CD8-positive, alpha-beta memory T cell (primary cell): ENCODE measurements around the gene TBC1D4. TPM values are rescaled to one million over a fixed set of nuclear protein-coding genes. Genes with fewer than 3 reads are reported as not detected.

Source experiments
- CTCF ChIA-PET: fragments of 350-600 bp; sonication (Branson Sonifier 250); formaldehyde crosslinking; loops from one replicate; lab custom pipeline; 2021; ENCODE audit warnings: antibody characterized with exemption; lab: Charles Lee
- POLR2A ChIA-PET: fragments of 350-600 bp; sonication (Branson Sonifier 250); formaldehyde crosslinking; loops from one replicate; lab custom pipeline; 2021; ENCODE audit warnings: antibody characterized with exemption; lab: Charles Lee
- DNase-seq, 5 donors: peaks; one replicate each; pipeline versions ENCODE4 v3.0.0 to v3.0.0-alpha.2; 2020 to 2022; ENCODE audit warnings: mixed read lengths in 1 of 5
- H3K27ac ChIP-seq: one replicate; pipeline ENCODE4 v1.7.0; 2013; ENCODE audit warnings: low read depth, mild to moderate bottlenecking, low read length, moderate library complexity
- H3K27me3 ChIP-seq: 2 replicates; pipeline ENCODE4 v1.7.0; 2013; ENCODE audit warnings: low read length, mild to moderate bottlenecking; ENCODE audit not compliant: insufficient read depth, poor library complexity, severe bottlenecking
- H3K36me3 ChIP-seq: 2 replicates; pipeline ENCODE4 v1.7.0; 2013; ENCODE audit warnings: mild to moderate bottlenecking, low read length, moderate library complexity; ENCODE audit not compliant: insufficient read depth
- H3K4me1 ChIP-seq: 2 replicates; pipeline ENCODE4 v1.7.0; 2013; ENCODE audit warnings: mild to moderate bottlenecking, low read length, moderate library complexity; ENCODE audit not compliant: insufficient read depth
- H3K4me3 ChIP-seq: 2 replicates; pipeline ENCODE4 v1.7.0; 2013; ENCODE audit warnings: mild to moderate bottlenecking, low read length
- H3K9me3 ChIP-seq: 2 replicates; pipeline ENCODE4 v1.7.0; 2013; ENCODE audit warnings: mild to moderate bottlenecking, low read length
- H3K27ac Mint-ChIP-seq, 8 donors: one replicate each; pipeline ENCODE4 v1.8.0; 2020 to 2021; ENCODE audit warnings: mixed read lengths in 8 of 8, mild to moderate bottlenecking in 6 of 8, inconsistent platforms in 3 of 8, moderate library complexity in 3 of 8
- H3K27me3 Mint-ChIP-seq, 2 donors: one replicate each; pipeline ENCODE4 v1.8.0; 2020 to 2021; ENCODE audit warnings: mixed read lengths in 2 of 2, mild to moderate bottlenecking in 1 of 2, moderate library complexity in 1 of 2
- H3K36me3 Mint-ChIP-seq, 3 donors: one replicate each; pipeline ENCODE4 v1.8.0; 2020 to 2021; ENCODE audit warnings: mixed read lengths in 3 of 3, inconsistent platforms in 1 of 3, mild to moderate bottlenecking in 1 of 3
- H3K4me1 Mint-ChIP-seq, 3 donors: one replicate each; pipeline ENCODE4 v1.8.0; 2020 to 2021; ENCODE audit warnings: mixed read lengths in 3 of 3, inconsistent platforms in 1 of 3, mild to moderate bottlenecking in 1 of 3
- H3K4me3 Mint-ChIP-seq, 7 donors: one replicate each; pipeline ENCODE4 v1.8.0; 2020 to 2021; ENCODE audit warnings: mixed read lengths in 7 of 7, mild to moderate bottlenecking in 6 of 7, moderate library complexity in 4 of 7, inconsistent platforms in 2 of 7
- H3K9me3 Mint-ChIP-seq, 5 donors: one replicate each; pipeline ENCODE4 v1.8.0; 2020 to 2022; ENCODE audit warnings: mixed read lengths in 5 of 5, mild to moderate bottlenecking in 3 of 5, moderate library complexity in 2 of 5, inconsistent platforms in 1 of 5
- polyA plus RNA-seq: library from polyadenylated mRNA; unstranded; fragments of 300-500 nt; fragmentation: Illumina TruSeq; gene quantifications from one replicate; pipeline ENCODE4 v1.2.3, GENCODE V29; 2021
- total RNA-seq, 2 experiments: library from RNA; stranded (reverse); gene quantifications; one replicate each; pipeline ENCODE4 v1.2.3, GENCODE V29; 2021

The TBC1D4 gene
- total and polyA plus RNA-seq, 3 experiments from 2014 or later = 10.7 to 50.8 (median 45.7) TPM

- CTCF ChIA-PET = no interaction called here
Observed at GRCh38 chr13:75417012-75417384, 65.0 kb downstream of the TBC1D4 start.

GRCh38 chr13:75416327-75417011 lies 65.5 kb downstream of the TBC1D4 start:
- ChIA-PET POLR2A (no interaction called here), CTCF (no interaction called here)
- Mint-ChIP-seq H3K9me3 (no peaks in the 10 kb centered on the region), H3K4me1 (no peaks in the 10 kb centered on the region), H3K27me3 (peaks cover 2 to 15% of the 10 kb centered on the region in 2 donors), H3K27ac (no peak overlapping the region), H3K36me3 (no peaks in the 10 kb centered on the region), H3K4me3 (no peak overlapping the region)
- H3K27ac ChIP-seq = no peak overlapping the region
- H3K27me3 ChIP-seq = no peaks in the 10 kb centered on the region
- H3K4me3 ChIP-seq = no peak overlapping the region
- DNase-seq = no peak
- H3K36me3 ChIP-seq = no peaks in the 10 kb centered on the region
- H3K9me3 ChIP-seq = no peaks in the 10 kb centered on the region
- H3K4me1 ChIP-seq = no peaks in the 10 kb centered on the region

More at GRCh38 chr13:75417012-75417384, 65.0 kb downstream of the TBC1D4 start:
- Histone ChIP-seq H3K27ac (no peak overlapping the region), H3K9me3 (no peaks in the 10 kb centered on the region), H3K4me1 (no peaks in the 10 kb centered on the region), H3K4me3 (no peak overlapping the region), H3K27me3 (no peaks in the 10 kb centered on the region), H3K36me3 (no peaks in the 10 kb centered on the region)
- Mint-ChIP-seq H3K36me3 (no peaks in the 10 kb centered on the region), H3K27ac (no peak overlapping the region), H3K27me3 (peaks cover 2 to 18% of the 10 kb centered on the region in 2 donors), H3K4me1 (no peaks in the 10 kb centered on the region), H3K9me3 (no peaks in the 10 kb centered on the region), H3K4me3 (no peak overlapping the region)
- POLR2A ChIA-PET = no interaction called here
- no peak for DNase-seq

- H3K36me3 ChIP-seq = no peaks in the 10 kb centered on the region
- Mint-ChIP-seq H3K27me3 (peaks cover 2 to 10% of the 10 kb centered on the region in 2 donors), H3K9me3 (no peaks in the 10 kb centered on the region)
Observed at GRCh38 chr13:75415694-75416093, 66.3 kb downstream of the TBC1D4 start.

DNA sequence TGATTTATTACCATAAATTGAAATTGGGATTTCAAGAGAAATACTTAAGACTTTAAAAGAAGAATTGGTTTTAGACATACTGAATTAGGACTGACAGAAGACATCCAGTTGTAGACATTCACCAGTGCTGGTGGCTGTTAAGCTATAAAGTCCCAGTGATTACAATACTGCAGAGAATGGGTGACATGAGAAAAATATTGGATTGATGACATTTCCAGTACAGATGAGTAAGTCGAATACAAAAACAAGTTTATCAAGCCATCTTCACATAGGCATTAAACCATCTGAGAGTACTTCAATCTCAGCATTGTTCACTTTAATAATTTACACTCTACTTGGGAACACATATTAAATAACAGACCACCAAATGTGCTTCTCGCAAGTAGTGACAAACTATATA lies 66.8 kb downstream of the TBC1D4 start:
- ChIA-PET POLR2A (no interaction called here), CTCF (no interaction called here)

More at GRCh38 chr13:75415694-75416093, 66.3 kb downstream of the TBC1D4 start:
- H3K4me1 ChIP-seq = no peaks in the 10 kb centered on the region
- POLR2A ChIA-PET = no interaction called here
- CTCF ChIA-PET = no interaction called here
- H3K36me3 Mint-ChIP-seq = no peaks in the 10 kb centered on the region
- no peaks in the 10 kb centered on the region for H3K4me1 Mint-ChIP-seq
- no peak for DNase-seq
- H3K4me3 Mint-ChIP-seq = no peak overlapping the region
- no peak overlapping the region for H3K27ac Mint-ChIP-seq
- no peaks in the 10 kb centered on the region for H3K27me3 ChIP-seq
- no peak overlapping the region for H3K27ac ChIP-seq
- H3K4me3 ChIP-seq = no peak overlapping the region
- H3K9me3 ChIP-seq = no peaks in the 10 kb centered on the region

DNA sequence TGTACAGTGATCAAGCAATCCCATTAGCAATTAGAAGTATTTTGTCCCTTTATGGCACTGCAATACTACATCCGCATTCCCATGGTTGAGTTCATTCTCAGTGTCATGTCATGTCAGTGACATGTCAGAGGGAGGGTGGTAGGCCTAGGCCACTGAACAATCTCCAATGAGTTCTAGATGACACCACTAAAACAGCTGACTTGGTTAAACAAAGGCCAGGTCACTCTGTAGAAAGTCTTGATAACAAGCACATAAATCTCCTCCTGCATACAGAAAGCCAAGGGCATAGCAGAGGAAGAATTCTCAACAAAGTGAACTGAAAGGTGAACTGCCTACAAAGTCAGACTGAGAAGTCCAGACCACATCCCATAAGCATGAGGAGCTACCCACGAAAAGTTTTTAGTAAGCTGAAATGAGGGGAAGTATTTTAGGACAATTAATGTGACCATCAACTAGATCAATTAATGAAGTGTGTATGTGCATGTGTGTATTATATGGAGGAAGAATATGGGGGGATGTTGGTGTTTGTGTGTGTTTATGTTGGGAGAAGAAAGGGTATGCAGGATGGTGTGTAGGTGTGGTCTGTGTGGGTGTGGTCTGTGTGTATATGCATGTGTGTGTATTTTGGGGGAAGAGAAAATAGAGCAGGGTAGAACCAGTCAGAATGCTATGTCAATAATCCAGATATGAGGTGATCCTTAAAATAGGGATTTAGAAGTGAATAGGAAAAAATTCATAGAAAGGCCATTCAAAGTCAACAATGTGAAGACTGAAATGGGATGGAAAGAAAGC lies 67.7 kb downstream of the TBC1D4 start:
- Histone ChIP-seq H3K27ac (no peak overlapping the region), H3K27me3 (no peaks in the 10 kb centered on the region), H3K36me3 (no peaks in the 10 kb centered on the region), H3K4me1 (no peaks in the 10 kb centered on the region), H3K9me3 (no peaks in the 10 kb centered on the region), H3K4me3 (no peak overlapping the region)
- H3K4me1 Mint-ChIP-seq = no peaks in the 10 kb centered on the region
- no peaks in the 10 kb centered on the region for H3K36me3 Mint-ChIP-seq
- no peak overlapping the region for H3K27ac Mint-ChIP-seq
- DNase-seq = no peak
- H3K9me3 Mint-ChIP-seq = no peaks in the 10 kb centered on the region
- no peak overlapping the region for H3K4me3 Mint-ChIP-seq
- ChIA-PET CTCF (no interaction called here), POLR2A (no interaction called here)
- H3K27me3 Mint-ChIP-seq = peaks cover 2 to 4% of the 10 kb centered on the region in 2 donors

More for the DNA sequence above, 66.8 kb downstream of the TBC1D4 start:
- Mint-ChIP-seq H3K36me3 (no peaks in the 10 kb centered on the region), H3K27me3 (peaks cover 2 to 7% of the 10 kb centered on the region in 2 donors), H3K27ac (no peak overlapping the region), H3K9me3 (no peaks in the 10 kb centered on the region), H3K4me1 (no peaks in the 10 kb centered on the region), H3K4me3 (no peak overlapping the region)
- Histone ChIP-seq H3K4me3 (no peak overlapping the region), H3K27me3 (no peaks in the 10 kb centered on the region), H3K36me3 (no peaks in the 10 kb centered on the region), H3K27ac (no peak overlapping the region), H3K4me1 (no peaks in the 10 kb centered on the region), H3K9me3 (no peaks in the 10 kb centered on the region)
- DNase-seq = no peak

DNA sequence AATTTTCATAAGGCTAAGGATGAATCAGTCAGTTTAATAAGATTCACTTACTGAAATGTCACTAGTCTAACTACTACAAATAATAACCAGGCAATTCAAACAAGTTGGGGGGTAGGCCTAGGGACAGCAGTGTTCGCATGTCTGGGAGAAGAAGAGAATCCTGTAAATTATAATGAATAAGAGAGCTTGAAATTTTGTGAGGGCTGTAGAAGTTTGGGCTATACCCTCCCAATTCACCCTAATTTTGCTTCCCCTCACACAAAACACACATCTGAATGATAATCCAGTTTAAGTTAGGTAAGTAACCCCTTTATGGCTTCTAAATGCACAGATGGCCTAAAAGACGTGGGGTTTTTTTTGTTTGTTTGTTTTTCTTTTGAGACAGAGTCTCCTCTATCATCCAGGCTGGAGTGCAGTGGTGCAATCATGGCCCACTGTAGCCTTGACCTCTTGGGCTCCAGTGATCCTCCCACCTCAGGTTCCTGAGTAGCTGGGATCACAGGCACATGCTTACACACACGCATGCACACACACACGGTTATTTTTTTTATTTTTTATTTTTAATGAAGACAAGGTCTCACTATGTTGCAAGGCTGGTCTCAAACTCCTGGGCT lies 69.9 kb downstream of the TBC1D4 start:
- Histone ChIP-seq H3K4me1 (no peaks in the 10 kb centered on the region), H3K36me3 (no peaks in the 10 kb centered on the region), H3K9me3 (no peaks in the 10 kb centered on the region), H3K27me3 (no peaks in the 10 kb centered on the region), H3K4me3 (no peak overlapping the region), H3K27ac (no peak overlapping the region)
- no peaks in the 10 kb centered on the region for H3K4me1 Mint-ChIP-seq
- no peaks in the 10 kb centered on the region for H3K36me3 Mint-ChIP-seq
- ChIA-PET CTCF (no interaction called here), POLR2A (no interaction called here)
- no peak for DNase-seq
- H3K27ac Mint-ChIP-seq = no peak overlapping the region
- no peak overlapping the region for H3K4me3 Mint-ChIP-seq
- no peaks in the 10 kb centered on the region for H3K9me3 Mint-ChIP-seq
- H3K27me3 Mint-ChIP-seq = peaks cover 2 to 3% of the 10 kb centered on the region in 2 donors

DNA sequence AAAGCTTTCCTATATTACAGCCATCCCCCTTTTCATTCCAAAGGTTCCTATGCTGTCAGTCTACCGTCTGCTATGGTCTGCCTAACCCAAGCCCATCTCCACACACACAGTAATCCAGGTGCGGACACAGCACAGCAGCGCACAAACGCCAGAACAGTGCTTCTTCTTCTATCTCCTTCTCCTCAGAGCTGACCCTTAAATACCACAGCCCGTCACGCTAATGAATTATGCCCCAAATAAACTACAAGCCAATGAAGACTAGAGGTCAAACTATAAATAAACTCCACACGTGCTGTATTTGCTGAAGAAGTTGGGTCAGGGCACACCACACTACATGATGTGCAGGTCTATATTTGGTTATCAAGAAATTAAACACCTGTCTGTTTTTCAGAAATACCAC lies 71.8 kb downstream of the TBC1D4 start:
- Histone ChIP-seq H3K27ac (no peak overlapping the region), H3K4me3 (no peak overlapping the region), H3K4me1 (no peaks in the 10 kb centered on the region), H3K36me3 (no peaks in the 10 kb centered on the region), H3K27me3 (no peaks in the 10 kb centered on the region), H3K9me3 (no peaks in the 10 kb centered on the region)
- CTCF ChIA-PET = no interaction called here
- Mint-ChIP-seq H3K9me3 (no peaks in the 10 kb centered on the region), H3K27me3 (peaks cover 2 to 10% of the 10 kb centered on the region in 2 donors), H3K4me3 (no peak overlapping the region), H3K27ac (no peak overlapping the region), H3K4me1 (no peaks in the 10 kb centered on the region), H3K36me3 (no peaks in the 10 kb centered on the region)
- no peak for DNase-seq
- POLR2A ChIA-PET = no interaction called here

- Histone ChIP-seq H3K27me3 (no peaks in the 10 kb centered on the region), H3K27ac (no peak overlapping the region), H3K4me3 (no peak overlapping the region), H3K4me1 (no peaks in the 10 kb centered on the region), H3K9me3 (no peaks in the 10 kb centered on the region), H3K36me3 (no peaks in the 10 kb centered on the region)
- ChIA-PET POLR2A (no interaction called here), CTCF (no interaction called here)
- DNase-seq = no peak
- Mint-ChIP-seq H3K9me3 (no peaks in the 10 kb centered on the region), H3K27me3 (peaks cover 0 to 29% of the 10 kb centered on the region in 2 donors), H3K4me1 (no peaks in the 10 kb centered on the region), H3K4me3 (no peak overlapping the region), H3K27ac (no peak overlapping the region), H3K36me3 (no peaks in the 10 kb centered on the region)
Observed at GRCh38 chr13:75407998-75408397, 74.0 kb downstream of the TBC1D4 start.
